Inferior parietal cortex (tissue), 1 donor: ENCODE data around the gene DCC.
A peak's percentile ranks its signal among the peaks of the same experiment; 100 is the strongest.

Source experiments
- DNase-seq: peaks from one replicate; pipeline ENCODE4 v3.0.0-alpha.2; 2016; ENCODE audit errors: extremely low spot score

Gene DCC

DNA sequence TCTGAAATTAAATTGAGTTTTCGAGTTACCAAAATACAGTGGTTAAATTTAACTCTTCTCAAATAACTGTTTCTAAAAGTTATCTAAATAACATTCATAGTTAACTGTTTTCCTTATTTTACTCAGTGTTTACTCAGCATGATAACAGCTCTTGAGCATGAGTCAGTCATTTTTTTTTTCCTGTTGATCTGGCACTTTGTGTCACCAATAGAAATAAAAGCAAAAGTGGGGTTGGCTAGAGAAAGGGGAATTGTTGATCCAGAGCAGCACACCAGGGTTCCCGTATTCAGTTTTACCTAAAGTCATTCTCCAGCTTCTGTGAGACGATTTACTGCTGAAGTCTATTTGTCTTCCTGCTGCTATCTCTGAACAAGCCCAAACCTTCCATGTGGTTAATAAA, 851.6 kb downstream of the DCC start:
- no peak for DNase-seq

DNA sequence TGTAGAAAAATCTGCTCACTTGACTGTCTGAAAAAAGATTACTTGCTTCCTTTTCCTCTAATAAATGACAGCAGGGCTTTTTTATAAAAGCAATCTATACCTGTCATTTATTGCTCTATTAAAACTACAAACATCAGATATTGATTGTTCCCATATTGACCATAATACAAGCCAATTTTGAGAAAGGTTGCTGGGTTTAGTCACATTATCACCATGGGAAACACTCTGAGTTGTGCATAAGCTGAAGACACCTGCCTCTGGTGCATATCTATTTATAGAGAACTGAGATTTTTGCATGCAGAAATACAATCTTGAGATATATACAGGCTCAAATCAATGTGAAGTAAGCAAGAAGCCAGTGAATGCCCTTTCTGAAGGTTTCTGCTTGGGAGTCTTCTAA, 853.9 kb downstream of the DCC start:
- DNase-seq, result no peak

DNA sequence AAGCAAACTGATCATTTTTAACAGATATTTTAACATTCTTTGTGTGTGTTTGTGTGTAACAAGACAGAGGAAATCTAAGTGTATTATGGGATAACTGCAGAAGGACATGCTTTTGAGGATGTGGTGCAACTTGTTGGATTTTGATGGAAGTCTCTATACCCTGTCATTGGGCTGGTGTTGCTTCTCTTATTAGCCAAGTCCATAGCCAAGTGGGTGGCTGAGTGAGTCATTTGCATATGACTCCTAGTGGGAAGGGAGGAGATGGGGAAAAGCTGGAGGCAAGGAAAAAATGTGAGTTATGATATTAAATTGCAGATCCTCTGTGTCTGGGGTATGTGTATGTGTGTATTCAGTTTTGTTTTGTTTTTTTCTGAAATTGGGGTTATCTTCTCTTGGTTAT, 879.9 kb downstream of the DCC start:
- no peak for DNase-seq

DNA sequence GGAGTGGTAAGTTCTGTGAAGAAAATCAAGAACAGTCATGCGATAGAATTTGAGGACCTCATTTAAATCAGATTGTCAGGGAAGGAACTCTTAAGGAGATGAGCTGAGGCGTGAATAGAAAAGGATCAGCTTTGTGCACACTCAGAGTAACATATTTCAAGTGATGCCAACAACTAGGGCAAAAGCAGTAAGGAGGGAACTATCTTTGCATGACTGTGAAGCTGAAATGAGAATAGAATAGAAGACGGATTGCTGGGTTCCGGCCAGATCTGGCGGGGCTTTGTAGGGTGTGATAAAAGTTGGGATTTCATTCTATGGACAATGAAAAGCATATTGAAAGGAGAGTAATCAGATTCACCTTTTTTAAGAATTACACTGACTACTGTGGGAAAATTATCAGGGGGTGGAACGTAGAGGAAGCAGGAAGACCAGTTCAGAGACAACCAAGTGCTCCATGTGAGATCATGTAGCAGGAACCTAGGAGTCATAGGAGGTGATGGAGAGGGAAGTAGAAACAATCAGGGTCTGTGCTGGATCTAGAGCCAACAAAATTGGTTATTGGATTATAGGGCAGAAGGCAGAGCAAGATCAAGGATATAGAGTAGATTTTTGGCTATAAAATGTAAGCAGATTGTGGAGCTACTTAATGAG, 884.3 kb downstream of the DCC start:
- no peak for DNase-seq

DNA sequence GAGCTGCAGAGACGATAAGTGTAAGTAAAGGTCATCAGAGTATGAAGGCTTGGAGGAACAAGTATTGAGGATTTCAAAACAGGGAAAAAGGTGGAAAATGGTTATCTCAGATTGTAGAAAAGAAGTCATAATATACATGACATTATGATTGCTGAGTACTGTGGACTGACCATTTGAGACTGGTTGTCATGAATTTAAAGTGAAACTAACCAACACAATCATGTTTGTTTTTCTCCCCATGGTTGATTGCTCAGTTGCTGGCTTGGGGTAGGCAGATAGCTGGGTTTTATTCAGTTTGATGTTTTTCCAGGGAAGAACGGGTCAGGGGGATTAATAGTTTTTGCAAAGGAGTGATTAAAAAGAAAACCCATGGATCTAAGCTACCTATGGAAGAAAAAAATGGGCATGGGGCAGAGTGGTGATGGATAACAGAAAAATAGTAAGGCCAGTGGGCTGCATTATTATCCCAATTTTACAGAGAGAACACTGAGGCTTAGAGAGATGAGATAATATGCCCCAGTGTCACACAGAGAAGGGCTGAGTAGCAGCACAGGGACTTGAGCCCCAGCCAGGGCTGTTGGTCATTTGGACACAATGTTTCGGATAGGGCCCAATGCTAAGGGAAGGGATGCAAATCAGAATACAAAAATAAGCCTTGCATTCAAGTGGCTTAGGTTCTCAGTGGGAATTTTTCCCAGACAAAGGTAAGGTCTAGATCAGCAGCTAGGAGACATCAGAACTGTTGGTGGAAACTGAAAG, 885.7 kb downstream of the DCC start:
- DNase-seq, result no peak

DNA sequence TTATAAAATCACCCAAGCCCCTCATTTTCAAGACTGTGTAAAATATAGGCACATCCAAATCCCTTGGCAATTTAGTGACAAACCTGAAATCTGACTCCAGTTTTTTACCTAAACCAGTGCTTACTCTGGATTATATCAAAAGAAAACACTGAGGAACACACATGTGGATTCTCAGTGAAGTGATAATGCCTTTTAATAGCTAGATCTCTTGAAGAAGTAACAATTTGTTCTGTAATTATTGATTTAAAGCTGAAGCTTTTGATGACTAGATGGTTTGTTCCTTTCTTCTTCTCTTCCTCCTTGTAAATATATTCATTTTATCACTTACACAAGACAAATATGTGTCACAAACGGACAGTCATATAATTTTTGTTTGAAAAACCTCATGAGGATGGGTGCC, 894.6 kb downstream of the DCC start:
- no peak for DNase-seq

DNA sequence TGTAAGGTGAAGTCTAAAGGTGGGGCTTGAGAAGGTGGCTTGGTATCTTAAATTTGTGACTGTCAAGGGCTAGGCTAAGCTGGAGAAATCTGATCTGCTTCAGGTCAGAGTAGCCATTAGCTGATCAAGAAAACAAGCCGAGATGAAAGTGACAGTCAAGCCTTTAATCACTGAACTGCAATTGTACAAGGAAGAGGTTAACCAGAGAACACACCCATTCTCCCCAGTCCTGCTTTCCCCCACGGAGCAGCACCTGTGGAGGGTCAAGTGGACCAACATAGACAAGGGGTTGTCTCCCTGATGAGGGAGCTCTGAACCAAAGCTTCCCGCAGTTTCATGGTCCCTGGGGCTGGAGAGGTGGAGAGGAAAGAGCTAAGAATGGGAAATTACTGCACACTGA, 901.2 kb downstream of the DCC start:
- no peak for DNase-seq

DNA sequence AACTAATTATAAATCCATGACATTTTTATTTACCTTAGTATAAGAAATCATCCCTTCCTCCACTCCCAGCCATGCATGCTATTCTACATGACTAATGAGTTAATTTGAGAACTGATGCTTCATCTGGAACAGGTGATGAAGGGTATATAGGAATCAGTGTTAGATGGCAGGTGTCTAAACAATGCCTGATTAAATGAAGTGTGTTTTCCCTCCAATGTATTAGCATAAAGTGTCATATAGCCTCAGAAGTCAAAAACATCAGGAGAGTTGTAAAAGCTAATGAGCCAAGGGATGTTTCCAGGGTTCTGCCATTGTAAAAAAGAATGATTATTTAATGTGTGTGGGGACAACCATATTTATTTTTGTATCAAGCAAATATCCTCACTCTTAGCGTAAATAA, 913.8 kb downstream of the DCC start:
- no peak for DNase-seq

DNA sequence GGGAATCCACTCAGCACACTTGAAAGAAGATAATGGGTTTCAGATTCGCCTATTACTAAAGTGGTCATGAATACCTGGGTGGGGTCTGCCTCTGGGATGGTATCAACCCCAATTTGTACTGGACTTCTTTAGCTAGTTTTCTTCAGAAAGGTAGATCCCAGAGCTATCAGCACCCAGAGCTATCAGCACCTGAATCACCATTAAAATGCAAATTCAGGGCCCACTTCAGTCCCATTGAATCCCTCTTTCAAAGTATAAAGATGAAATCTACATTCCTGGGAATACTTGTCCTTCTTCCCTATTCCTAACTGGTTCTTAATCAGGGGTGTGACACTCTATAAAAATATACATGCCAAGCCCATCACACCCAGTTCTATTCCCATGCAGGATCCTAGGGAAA, 914.3 kb downstream of the DCC start:
- DNase-seq, result no peak

DNA sequence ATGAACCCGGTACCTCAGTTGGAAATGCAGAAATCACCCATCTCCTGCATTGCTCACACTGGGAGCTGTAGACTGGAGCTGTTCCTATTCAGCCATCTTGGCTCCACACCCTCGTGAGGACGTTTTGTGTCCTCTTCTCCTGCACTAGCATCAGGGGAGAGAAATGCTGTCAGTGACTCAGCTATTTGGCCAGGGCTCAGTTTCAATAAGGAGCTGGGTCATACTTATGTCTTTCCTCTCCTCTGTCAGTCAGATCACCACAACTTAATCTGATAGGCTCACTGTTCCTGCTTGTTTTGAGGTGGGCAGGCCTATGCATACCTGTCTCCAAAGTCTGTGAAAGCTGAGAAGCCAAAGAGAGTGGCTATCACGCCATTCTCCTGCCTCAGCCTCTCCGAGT, 921.2 kb downstream of the DCC start:
- no peak for DNase-seq

DNA sequence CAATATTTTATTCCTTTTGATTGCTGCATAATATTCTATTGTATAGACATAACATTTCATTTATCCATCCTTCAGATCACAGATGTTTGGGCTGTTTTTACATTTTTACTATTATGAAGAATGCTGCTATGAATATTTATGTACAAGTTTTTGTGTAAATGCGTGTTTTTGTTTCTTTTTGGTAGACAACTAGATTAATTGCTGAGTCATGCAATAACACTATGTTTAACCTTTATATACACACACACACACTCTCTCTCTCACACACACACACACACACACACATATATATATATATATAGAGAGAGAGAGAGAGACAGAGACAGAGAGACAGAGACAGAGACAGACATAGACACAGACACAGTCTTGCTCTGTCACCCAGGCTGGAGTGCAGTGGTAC, 926.9 kb downstream of the DCC start:
- no peak for DNase-seq

DNA sequence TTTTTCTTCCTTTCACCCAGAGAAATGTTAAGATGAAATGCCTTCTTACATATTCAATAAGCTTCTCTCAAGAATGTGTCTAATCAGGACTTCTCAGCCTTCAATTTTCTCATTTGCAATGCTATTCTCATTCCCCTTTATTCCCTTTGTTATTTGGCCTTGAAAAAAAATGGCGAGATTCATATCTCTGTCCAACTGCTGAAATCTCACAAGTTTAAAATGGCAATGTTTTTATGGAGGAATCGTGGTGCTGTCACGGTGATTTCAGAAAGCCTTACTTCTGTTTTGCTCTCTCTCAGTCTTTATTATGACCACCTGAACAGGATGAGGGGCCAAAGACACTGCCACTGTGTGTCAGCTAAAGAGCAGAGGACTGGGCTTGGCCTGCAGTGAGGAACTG, 928.5 kb downstream of the DCC start:
- no peak for DNase-seq

DNA sequence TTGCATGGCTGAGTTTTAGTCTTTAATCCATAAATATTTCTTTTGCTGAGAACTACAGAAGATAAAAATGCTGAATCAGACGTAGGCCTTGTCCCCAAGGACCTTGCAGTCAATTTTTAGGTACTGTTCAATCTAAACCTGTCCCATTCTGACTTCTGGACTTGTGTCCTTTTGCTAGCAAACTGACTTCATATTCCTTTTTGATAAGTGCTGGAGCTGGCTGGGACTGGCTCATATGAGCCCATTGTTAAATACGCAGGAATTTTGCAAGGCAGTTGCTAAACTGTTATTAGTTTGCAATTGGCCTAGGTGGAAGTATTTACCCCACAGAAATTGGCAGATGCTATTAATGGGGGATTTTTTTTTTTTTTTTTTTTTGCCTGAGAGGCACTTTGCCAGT, 941.4 kb downstream of the DCC start:
- no peak for DNase-seq

DNA sequence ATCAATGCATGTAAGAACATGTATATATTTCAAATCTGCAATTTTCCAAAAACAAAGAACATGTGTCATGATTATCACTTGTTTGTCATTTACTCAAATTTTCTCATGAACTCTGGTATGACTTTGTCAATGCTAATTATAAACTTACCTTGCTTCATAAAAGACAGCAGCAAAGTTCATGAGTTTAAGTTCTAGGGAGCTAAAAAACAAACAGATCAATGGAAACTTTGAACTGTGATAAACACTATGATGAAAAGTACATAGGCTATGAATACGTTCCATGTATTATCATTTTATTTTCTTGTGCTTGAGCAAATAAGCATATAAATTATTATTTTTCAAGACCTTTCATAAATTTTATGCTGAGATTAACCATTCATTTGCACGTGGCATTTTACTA, 943.7 kb downstream of the DCC start:
- no peak for DNase-seq

DNA sequence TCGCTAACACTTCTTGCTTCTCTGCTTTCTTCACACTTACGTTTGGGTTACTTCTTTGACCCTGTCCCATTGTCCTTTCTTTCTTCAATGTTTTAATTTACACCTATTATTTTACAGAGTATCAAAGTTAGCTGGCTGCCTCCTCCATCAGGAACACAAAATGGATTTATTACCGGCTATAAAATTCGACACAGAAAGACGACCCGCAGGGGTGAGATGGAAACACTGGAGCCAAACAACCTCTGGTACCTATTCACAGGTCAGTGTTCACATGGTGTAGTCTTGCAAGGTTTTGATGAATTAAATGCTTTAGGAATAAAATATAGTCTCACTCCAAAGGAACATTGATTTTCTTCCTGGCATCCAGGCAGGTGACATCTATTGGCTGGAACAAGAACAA, 965.5 kb downstream of the DCC start:
- DNase-seq, result no peak

DNA sequence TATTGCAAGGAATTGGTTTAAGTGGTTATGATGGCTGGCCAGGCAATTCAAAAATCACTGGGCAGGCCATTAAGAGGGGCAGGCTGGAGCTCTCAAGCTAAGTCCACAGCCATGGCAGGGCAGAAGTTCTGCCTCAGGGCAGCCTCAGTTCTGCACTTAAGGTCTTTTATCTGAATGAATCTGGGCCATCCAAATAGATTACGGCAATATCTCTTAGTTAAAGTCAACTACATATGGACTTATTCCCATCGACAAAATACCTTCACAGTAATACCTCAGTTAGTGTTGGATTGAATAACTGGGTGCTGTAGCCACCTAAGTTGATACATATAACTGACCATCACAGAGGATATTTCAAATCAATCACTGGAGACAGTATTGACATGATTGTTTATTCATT, 979.6 kb downstream of the DCC start:
- DNase-seq, result no peak

DNA sequence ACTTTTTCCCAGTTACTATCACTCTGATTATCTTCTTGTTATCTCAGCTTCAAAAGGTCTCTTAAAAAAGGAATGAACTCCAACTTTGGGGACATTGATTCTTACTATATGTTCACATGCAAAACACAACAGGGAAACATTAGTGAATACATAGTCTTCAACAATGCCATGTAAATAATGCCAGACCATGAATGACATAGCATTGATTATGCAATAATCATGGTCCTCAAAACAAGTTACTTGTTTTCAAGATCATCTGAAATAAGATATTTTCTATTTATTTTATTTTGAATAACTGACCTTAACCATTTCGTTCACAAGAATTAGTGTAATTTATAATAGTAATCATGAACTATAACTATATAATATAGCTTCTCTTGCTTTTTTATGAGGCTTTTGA, 982.2 kb downstream of the DCC start:
- DNase-seq, result no peak

DNA sequence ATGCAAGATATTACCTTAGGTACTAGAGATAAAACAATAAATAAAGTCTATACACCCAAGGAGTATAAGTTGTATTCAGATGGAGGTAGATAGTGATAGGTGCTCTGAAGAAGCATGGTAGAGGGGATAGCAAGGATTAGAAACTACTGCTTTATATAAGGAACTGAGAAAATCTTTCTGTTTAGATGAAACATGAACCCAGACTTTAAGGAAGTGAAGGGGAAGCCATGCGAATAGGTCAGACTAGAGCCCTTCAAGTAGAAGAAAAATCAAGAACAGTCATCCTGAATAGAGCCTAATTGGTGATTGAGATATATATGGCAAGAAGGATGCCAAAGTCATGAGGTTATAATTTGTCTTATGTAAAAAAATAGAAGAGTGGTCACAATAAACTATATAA, 984.4 kb downstream of the DCC start:
- no peak for DNase-seq

DNA sequence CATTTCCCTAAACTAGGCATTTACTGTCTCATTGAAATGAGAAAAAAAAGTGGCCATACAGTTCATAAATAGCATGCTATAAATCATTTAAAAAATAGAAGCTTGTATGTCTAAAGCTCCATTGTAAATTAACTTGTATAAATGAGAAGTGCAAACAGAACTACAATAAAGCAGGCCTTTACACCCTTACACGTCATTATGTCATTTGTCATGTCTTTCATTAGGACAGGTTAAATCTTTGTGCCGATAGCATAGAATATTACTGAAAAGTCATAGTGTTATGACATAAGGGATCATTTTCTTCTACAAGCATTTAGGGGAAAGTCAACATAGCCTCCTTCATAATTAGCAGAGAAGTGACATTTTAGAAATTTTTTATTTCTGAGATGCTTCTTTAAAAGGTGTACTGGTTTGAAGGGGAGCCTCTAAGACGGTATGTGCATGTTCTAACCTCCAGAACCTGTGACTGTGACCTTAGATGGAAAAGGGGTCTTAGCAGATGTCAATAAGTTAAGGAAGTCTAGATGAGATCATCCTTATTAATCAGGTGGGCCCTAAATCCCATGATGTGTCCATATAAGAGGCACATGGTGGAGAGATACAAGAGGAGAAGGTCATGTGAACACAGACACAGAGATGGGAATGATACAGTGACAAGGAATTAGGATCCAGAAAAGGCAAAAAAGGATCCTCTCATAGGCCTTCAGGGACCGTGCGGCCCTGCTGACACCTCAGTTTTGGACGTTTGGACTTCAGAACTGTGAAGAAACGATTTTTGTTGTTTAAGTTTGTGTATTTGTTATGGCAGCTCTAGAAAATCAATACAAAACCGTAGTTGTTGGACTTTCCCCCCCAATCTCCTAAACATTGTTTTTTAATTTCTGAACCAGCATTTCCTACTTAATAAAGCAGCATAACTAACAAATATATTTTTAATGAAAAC, 1020.8 kb downstream of the DCC start:
- no peak for DNase-seq

DNA sequence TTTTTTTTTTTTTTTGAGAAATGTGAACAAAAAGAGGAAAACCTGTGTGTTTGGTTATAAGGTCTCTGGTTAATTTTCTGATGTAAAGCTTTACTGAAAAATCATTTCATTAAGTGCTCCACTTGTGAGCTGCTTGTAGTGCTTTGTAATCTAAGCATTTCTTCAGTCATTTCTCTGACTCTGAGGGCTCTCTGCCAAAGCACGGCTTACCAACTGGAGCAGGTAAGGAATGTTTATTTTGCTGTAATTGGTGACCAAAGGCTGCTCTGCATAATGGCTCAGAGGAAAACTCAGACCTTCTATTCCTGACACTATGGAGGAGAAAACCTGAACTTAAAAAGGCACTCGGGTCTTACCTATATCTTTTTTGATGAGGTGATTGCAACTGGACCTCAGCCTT, 1035.6 kb downstream of the DCC start:
- DNase-seq, result no peak

DNA sequence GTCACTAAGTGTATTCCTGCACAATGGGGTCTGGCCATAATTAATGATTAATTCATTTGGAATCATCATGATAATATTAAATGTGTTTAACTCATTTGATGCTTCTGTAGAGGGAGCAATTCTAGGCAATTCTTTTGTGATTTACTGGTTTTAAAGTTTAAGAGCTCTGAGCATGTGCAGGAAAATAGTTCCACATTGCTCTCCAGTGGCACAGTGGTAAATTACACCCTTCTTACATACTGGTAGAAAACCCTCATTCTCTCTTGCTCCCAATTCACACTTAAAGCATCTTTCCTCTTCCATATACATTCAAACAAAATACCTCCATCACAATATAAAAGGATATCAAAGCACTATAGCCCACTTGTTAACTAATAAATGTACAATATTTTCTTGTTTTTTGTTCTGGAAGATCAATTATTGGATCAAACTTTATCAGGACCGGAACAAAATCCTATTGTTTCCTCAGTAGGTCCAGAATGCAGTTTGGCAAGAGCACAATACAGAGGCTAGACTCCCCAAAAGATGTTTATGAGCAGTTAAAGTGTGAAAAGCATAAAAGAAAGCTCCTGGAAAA, 1040.2 kb downstream of the DCC start:
- DNase-seq, result peak; percentile 64

DNA sequence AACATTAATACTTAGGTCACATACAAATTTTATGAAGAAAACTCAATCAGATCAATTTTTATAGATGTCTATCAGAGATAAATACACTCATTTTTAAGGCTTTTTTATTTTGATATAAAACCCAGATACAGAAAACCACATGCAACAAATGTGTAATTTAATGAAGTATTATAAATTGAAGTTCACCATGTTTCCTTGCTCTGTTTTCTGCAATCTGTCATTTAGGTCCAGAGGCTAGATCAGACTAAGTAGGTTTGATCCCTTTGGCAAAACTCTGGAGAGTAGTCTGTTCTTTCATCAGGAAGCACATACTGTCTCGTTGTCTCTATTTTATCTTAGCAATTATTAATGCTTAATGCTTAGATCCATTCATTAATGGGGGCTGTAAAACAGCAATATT, 1042.9 kb downstream of the DCC start:
- no peak for DNase-seq
